Neuronal stem cell (in vitro differentiated cells): Measurements from ENCODE around the gene ZNRF4.
A peak's percentile ranks its signal among the peaks of the same experiment; 100 is the strongest.

Experiments used
- DNase-seq: peaks from one replicate; pipeline ENCODE4 v3.0.0-alpha.2; 2013; ENCODE audit warnings: low spot score
- H2AFZ ChIP-seq: one replicate; pipeline ENCODE4 v1.6.1; 2013; ENCODE audit warnings: mild to moderate bottlenecking, low read length, inconsistent platforms
- H2AK5ac ChIP-seq: 2 replicates; pipeline ENCODE4 v1.6.1; 2013; ENCODE audit warnings: low read depth, mild to moderate bottlenecking, inconsistent platforms, low read length, moderate library complexity, mixed read lengths
- H2BK120ac ChIP-seq: 2 replicates; pipeline ENCODE4 v1.6.1; 2013; ENCODE audit warnings: low read depth, mild to moderate bottlenecking, inconsistent platforms, low read length, moderate library complexity, mixed read lengths
- H2BK12ac ChIP-seq: one replicate; pipeline ENCODE4 v1.6.1; 2013; ENCODE audit warnings: low read length, inconsistent platforms
- H2BK15ac ChIP-seq: 2 replicates; pipeline ENCODE4 v1.6.1; 2013; ENCODE audit warnings: mild to moderate bottlenecking, low read length, inconsistent platforms, mixed read lengths
- H2BK5ac ChIP-seq: one replicate; pipeline ENCODE4 v1.6.1; 2013; ENCODE audit warnings: inconsistent platforms, mild to moderate bottlenecking, low read length, moderate library complexity
- H3K14ac ChIP-seq: one replicate; pipeline ENCODE4 v1.6.1; 2013; ENCODE audit warnings: low read length, inconsistent platforms
- H3K18ac ChIP-seq: 2 replicates; pipeline ENCODE4 v1.6.1; 2013; ENCODE audit warnings: low read length, inconsistent platforms
- H3K23ac ChIP-seq: 2 replicates; pipeline ENCODE4 v1.6.1; 2013; ENCODE audit warnings: low read depth, mild to moderate bottlenecking, mixed read lengths, low read length, inconsistent platforms; ENCODE audit not compliant: poor library complexity
- H3K27ac ChIP-seq: replicated peaks from 3 replicates; pipeline ENCODE4 v1.5.1; 2013; ENCODE audit warnings: low read length, inconsistent platforms
- H3K27me3 ChIP-seq, 3 experiments: 2 replicates each; pipeline ENCODE4 v1.6.1; 2013; ENCODE audit warnings: low read length in 3 of 3, mild to moderate bottlenecking in 2 of 3, inconsistent platforms in 1 of 3, low read depth in 1 of 3, mixed read lengths in 1 of 3, moderate library complexity in 1 of 3; ENCODE audit not compliant: control insufficient read depth in 3 of 3, insufficient read depth in 3 of 3
- H3K36me3 ChIP-seq, 2 donors: replicated peaks in 1 of 2; 2 replicates each; pipeline ENCODE4 v1.6.1; 2013; ENCODE audit warnings: low read length in 2 of 2; ENCODE audit not compliant: control insufficient read depth in 2 of 2, insufficient read depth in 2 of 2
- H3K4ac ChIP-seq: 2 replicates; pipeline ENCODE4 v1.6.1; 2013; ENCODE audit warnings: inconsistent platforms, mild to moderate bottlenecking, low read length, moderate library complexity
- H3K4me1 ChIP-seq, 2 donors: 1 replicate in 1 of 2; 2 replicates in 1 of 2; pipeline ENCODE4 v1.6.1; 2013; ENCODE audit warnings: low read length in 2 of 2, low read depth in 1 of 2; ENCODE audit not compliant: control insufficient read depth in 2 of 2, insufficient read depth in 1 of 2
- H3K4me2 ChIP-seq: one replicate; pipeline ENCODE4 v1.6.1; 2013; ENCODE audit warnings: mild to moderate bottlenecking, low read length, inconsistent platforms; ENCODE audit not compliant: insufficient read depth, poor library complexity, severe bottlenecking
- H3K4me3 ChIP-seq, 2 donors: 2 replicates each; pipeline ENCODE4 v1.5.1; 2013; ENCODE audit warnings: low read length in 2 of 2, mild to moderate bottlenecking in 2 of 2, inconsistent platforms in 1 of 2, moderate library complexity in 1 of 2
- H3K79me1 ChIP-seq: one replicate; pipeline ENCODE4 v1.6.1; 2013; ENCODE audit warnings: low read depth, mild to moderate bottlenecking, inconsistent platforms, low read length, moderate library complexity
- H3K9ac ChIP-seq: one replicate; pipeline ENCODE4 v1.6.1; 2013; ENCODE audit warnings: mild to moderate bottlenecking, low read depth, low read length, inconsistent platforms; ENCODE audit not compliant: poor library complexity
- H3K9me3 ChIP-seq, 2 donors: replicated peaks in 1 of 2; 2 replicates each; pipeline versions ENCODE3 to v1.6.1; 2013; ENCODE audit warnings: low read length in 2 of 2, mild to moderate bottlenecking in 2 of 2, inconsistent platforms in 1 of 2, low read depth in 1 of 2, mixed read lengths in 1 of 2, moderate library complexity in 1 of 2; ENCODE audit not compliant: control insufficient read depth in 2 of 2, insufficient read depth in 1 of 2
- H4K8ac ChIP-seq: one replicate; pipeline ENCODE4 v1.6.1; 2013; ENCODE audit warnings: low read depth, mild to moderate bottlenecking, inconsistent platforms, low read length, moderate library complexity
- H4K91ac ChIP-seq: one replicate; pipeline ENCODE4 v1.6.1; 2013; ENCODE audit warnings: low read length, low read depth, mild to moderate bottlenecking, inconsistent platforms; ENCODE audit not compliant: poor library complexity
- WGBS, 2 donors: extraction: QIAGEN DNeasy Blood & Tissue Kit; methylation state at CpG; one replicate each; pipeline ENCODE4 v1.1.7; 2013; ENCODE audit warnings: missing lambda C conversion rate in 2 of 2, mixed read lengths in 1 of 2; ENCODE audit not compliant: insufficient read length in 2 of 2, insufficient replicate concordance in 1 of 2; ENCODE audit errors: extremely low coverage in 2 of 2; 5-methylcytosine and 5-hydroxymethylcytosine counted together

Gene ZNRF4

DNA sequence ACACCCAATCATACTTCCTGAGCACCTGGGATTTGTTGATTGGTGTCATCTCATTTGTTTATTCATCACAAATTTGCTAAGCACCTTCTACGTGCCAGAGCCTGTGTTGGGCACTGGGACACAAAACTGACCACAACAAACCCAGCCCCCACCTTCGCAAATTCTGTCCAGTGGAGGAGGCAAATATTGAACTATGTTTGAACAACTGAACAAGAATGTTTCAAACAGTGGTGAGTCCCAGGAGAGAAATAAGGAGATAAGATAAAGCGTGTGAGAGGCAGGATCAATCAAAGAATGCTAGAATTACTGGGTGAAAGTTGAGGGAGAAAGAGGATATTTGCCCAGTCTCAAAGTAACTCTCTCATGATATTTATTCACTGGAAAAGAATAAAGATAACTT lies 8.7 kb downstream of the ZNRF4 start:
- Histone ChIP-seq H2BK12ac (no peak overlapping the region), H2BK15ac (no peak overlapping the region), H3K9ac (no peak overlapping the region), H3K27ac (no peak overlapping the region), H2BK5ac (no peak overlapping the region), H3K36me3 (no peaks in the 10 kb centered on the region), H3K23ac (no peak overlapping the region), H3K79me1 (no peaks in the 10 kb centered on the region), H3K14ac (no peak overlapping the region), H2BK120ac (no peak overlapping the region), H4K8ac (no peak overlapping the region), H2AFZ (no peak overlapping the region), H4K91ac (no peak overlapping the region), H3K9me3 (peaks cover 2 to 5% of the 10 kb centered on the region in 2 donors), H2AK5ac (no peak overlapping the region), H3K27me3 (no peaks in the 10 kb centered on the region), H3K4me2 (no peak overlapping the region), H3K4ac (no peak overlapping the region), H3K4me3 (no peak overlapping the region), H3K4me1 (peaks cover 0 to 1% of the 10 kb centered on the region in 2 donors), H3K18ac (no peak overlapping the region)
- WGBS, 2 donors: no CpG with 5 or more reads among the region's 3 CpGs
- no peak for DNase-seq

DNA sequence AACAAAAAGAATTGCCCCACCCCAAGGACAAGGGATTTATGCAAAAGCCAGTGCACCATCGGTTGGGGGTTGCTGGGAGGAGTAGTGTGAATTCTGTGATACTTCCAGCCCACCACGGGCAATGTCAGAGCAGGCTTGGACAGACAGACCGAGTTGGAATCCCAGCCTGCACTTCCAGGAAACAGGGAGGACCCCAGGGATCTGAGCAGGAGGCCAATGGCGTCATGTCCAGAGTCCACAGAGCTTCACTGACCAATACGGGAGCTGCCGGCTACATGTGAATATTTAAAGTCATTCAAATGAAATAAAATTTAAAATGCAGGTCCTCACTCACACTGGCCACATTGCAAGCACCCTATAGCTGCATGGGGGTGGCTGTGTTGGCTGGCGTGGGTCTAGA lies 10.9 kb downstream of the ZNRF4 start:
- no peak overlapping the region for H4K91ac ChIP-seq
- H3K4me1 ChIP-seq: peaks cover 0 to 1% of the 10 kb centered on the region in 2 donors
- no peak overlapping the region for H2BK5ac ChIP-seq
- H3K36me3 ChIP-seq: no peaks in the 10 kb centered on the region
- H3K9me3 ChIP-seq: peaks cover 2 to 5% of the 10 kb centered on the region in 2 donors
- no peak overlapping the region for H2BK15ac ChIP-seq
- H3K23ac ChIP-seq: no peak overlapping the region
- no peak overlapping the region for H3K18ac ChIP-seq
- no peaks in the 10 kb centered on the region for H3K27me3 ChIP-seq
- no peak overlapping the region for H3K4me2 ChIP-seq
- no CpG with 5 or more reads among the region's 7 CpGs for WGBS, 2 donors
- H2AK5ac ChIP-seq: no peak overlapping the region
- no peak overlapping the region for H3K4ac ChIP-seq
- no peaks in the 10 kb centered on the region for H3K79me1 ChIP-seq
- H2BK12ac ChIP-seq: no peak overlapping the region
- H3K14ac ChIP-seq: no peak overlapping the region
- DNase-seq: no peak
- H2AFZ ChIP-seq: no peak overlapping the region
- H3K27ac ChIP-seq: no peak overlapping the region
- H3K9ac ChIP-seq: no peak overlapping the region
- H4K8ac ChIP-seq: no peak overlapping the region
- H2BK120ac ChIP-seq: no peak overlapping the region
- H3K4me3 ChIP-seq: no peak overlapping the region

DNA sequence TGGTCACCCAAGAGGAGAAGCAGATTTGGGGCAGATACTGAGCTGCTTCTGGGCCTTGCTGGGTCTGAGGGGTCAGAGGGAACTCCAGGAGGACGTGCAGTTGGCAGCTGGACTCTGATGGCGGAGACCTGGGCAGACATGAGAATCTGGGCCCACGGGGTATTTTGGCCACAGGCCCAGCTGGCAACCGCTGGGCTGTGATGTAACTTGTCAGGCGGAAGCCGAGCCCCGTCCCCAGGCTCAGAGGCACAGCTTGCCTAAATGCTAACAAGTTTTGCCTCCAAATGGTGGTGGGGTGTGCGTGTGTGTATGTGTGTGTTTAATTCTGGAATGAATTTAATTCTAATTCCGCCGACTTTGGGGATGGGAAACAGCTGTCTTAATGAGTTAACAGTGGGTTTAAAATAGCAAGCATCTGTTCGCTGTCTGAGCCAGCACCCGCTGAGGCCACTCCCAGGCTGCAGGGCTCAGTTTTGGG lies 11.6 kb downstream of the ZNRF4 start:
- DNase-seq: no peak
- Histone ChIP-seq H2AFZ (no peak overlapping the region), H3K27ac (no peak overlapping the region), H3K4me1 (peaks cover 0 to 1% of the 10 kb centered on the region in 2 donors), H4K91ac (peak overlapping the region; percentile 3), H4K8ac (no peak overlapping the region), H2AK5ac (peak overlapping the region; percentile 90), H3K79me1 (no peaks in the 10 kb centered on the region), H3K4ac (no peak overlapping the region), H3K27me3 (no peaks in the 10 kb centered on the region), H3K9me3 (peaks cover 2% of the 10 kb centered on the region in 2 donors), H3K23ac (no peak overlapping the region), H3K4me2 (no peak overlapping the region), H2BK12ac (peak overlapping the region; percentile 59), H3K4me3 (no peak overlapping the region), H2BK120ac (peak overlapping the region; percentile 44), H3K18ac (peak overlapping the region; percentile 83), H3K36me3 (no peaks in the 10 kb centered on the region), H3K9ac (no peak overlapping the region), H3K14ac (peak overlapping the region; percentile 63), H2BK15ac (no peak overlapping the region), H2BK5ac (peak overlapping the region; percentile 62)
- WGBS, 2 donors: no CpG with 5 or more reads among the region's 12 CpGs

DNA sequence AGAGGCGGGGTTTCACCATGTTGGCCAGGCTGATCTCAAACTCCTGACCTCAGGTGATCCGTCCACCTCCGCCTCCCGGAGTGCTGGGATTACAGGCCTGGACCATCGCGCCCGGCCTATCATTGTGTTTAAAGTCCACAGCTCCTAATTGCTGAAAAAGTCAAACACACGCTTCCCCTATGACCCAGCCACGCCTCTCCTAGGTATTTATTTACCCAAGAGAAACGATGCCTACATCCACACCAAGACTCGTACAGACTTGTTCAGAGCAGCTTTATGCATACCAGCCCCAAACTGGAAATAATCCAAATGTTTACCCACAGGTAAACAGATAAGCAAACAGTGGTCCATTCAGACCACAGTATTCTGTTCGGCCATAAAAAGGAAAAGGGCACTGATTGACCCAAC lies 15.1 kb downstream of the ZNRF4 start:
- no peaks in the 10 kb centered on the region for H3K79me1 ChIP-seq
- H2BK15ac ChIP-seq: no peak overlapping the region
- H2BK120ac ChIP-seq: no peak overlapping the region
- H3K14ac ChIP-seq: no peak overlapping the region
- no peak overlapping the region for H3K23ac ChIP-seq
- DNase-seq: no peak
- H3K27me3 ChIP-seq: no peaks in the 10 kb centered on the region
- no CpG with 5 or more reads among the region's 12 CpGs for WGBS, 2 donors
- no peak overlapping the region for H3K18ac ChIP-seq
- H2BK5ac ChIP-seq: no peak overlapping the region
- no peak overlapping the region for H2BK12ac ChIP-seq
- no peak overlapping the region for H3K4ac ChIP-seq
- H3K4me2 ChIP-seq: no peak overlapping the region
- H4K91ac ChIP-seq: no peak overlapping the region
- H3K27ac ChIP-seq: no peak overlapping the region
- H3K9ac ChIP-seq: no peak overlapping the region
- H3K4me3 ChIP-seq: no peak overlapping the region
- no peaks in the 10 kb centered on the region for H3K36me3 ChIP-seq
- H3K9me3 ChIP-seq: no peaks in the 10 kb centered on the region
- H2AFZ ChIP-seq: peak overlapping the region; percentile 2
- no peak overlapping the region for H4K8ac ChIP-seq
- no peaks in the 10 kb centered on the region for H3K4me1 ChIP-seq
- no peak overlapping the region for H2AK5ac ChIP-seq
